ENCODE results near the gene C1orf226. TPM values are rescaled to one million over a fixed set of nuclear protein-coding genes. Genes with fewer than 3 reads are reported as not detected.

C1orf226 gene
- total and polyA plus RNA-seq, 9 of the 15 experiments (the other 6 are each of a cell fraction or from before 2014, with no cell fraction given): 0.10 to 1.4 (median 0.47) TPM

GRCh38 chr1:162397039-162397448 is 15.5 kb downstream of the C1orf226 start (continued):
- TF ChIP-seq SNIP1 (IDR thresholded peaks at IDR 0.05; ENCODE audit: low read depth) (no peak), ZNF143 (CRISPR knock-in tag; IDR thresholded peaks at IDR 0.05) (no peak), WHSC1 (IDR thresholded peaks at IDR 0.05; ENCODE audit: low read length) (no peak), HIVEP1 (CRISPR knock-in tag; IDR thresholded peaks at IDR 0.05) (no peak), BRF1 (IDR thresholded peaks at IDR 0.05; ENCODE audit: borderline replicate concordance, extremely low read depth, insufficient read length) (no peak), FOXP1 (CRISPR knock-in tag; IDR thresholded peaks at IDR 0.05) (no peak), KLF1 (tag; IDR thresholded peaks at IDR 0.05) (no peak), U2AF2 (optimal IDR thresholded peaks at IDR 0.05; ENCODE audit: low read depth, low read length) (no peak), DPF2 (IDR thresholded peaks at IDR 0.05) (peak; percentile 89), ATF2 (CRISPR knock-in tag; IDR thresholded peaks at IDR 0.05) (no peak), SOX6 (IDR thresholded peaks at IDR 0.05) (peak; percentile 88), THRAP3 (IDR thresholded peaks at IDR 0.05; ENCODE audit: borderline replicate concordance) (no peak), SAFB2 (IDR thresholded peaks at IDR 0.05; ENCODE audit: borderline replicate concordance, low read depth, low read length, severe bottlenecking) (no peak), RAD21 (CRISPR knock-in tag; conservative IDR thresholded peaks at IDR 0.05 in 1 of 2, IDR thresholded peaks at IDR 0.05 in 1 of 2) (peak; percentile 32 to 60), HDAC3 (IDR thresholded peaks at IDR 0.05; ENCODE audit: borderline replicate concordance, partially characterized antibody) (no peak), SP2 (IDR thresholded peaks at IDR 0.05; ENCODE audit: extremely low read depth, low read depth, low read length, poor library complexity, severe bottlenecking) (no peak), HDAC6 (IDR thresholded peaks at IDR 0.05; ENCODE audit: low read depth, low read length) (no peak), SRSF3 (IDR thresholded peaks at IDR 0.05; ENCODE audit: insufficient read depth, low read length) (no peak), SIN3B (IDR thresholded peaks at IDR 0.05; ENCODE audit: low read depth) (no peak), NR4A1 (CRISPR knock-in tag; IDR thresholded peaks at IDR 0.05) (no peak), NR4A1 (tag; IDR thresholded peaks at IDR 0.05) (no peak), ATF7 (IDR thresholded peaks at IDR 0.05) (no peak)
- TF ChIP-seq, protein P1, sequence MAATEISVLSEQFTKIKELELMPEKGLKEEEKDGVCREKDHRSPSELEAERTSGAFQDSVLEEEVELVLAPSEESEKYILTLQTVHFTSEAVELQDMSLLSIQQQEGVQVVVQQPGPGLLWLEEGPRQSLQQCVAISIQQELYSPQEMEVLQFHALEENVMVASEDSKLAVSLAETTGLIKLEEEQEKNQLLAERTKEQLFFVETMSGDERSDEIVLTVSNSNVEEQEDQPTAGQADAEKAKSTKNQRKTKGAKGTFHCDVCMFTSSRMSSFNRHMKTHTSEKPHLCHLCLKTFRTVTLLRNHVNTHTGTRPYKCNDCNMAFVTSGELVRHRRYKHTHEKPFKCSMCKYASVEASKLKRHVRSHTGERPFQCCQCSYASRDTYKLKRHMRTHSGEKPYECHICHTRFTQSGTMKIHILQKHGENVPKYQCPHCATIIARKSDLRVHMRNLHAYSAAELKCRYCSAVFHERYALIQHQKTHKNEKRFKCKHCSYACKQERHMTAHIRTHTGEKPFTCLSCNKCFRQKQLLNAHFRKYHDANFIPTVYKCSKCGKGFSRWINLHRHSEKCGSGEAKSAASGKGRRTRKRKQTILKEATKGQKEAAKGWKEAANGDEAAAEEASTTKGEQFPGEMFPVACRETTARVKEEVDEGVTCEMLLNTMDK (IDR thresholded peaks at IDR 0.05; ENCODE audit: borderline replicate concordance, insufficient read depth, low read depth, low read length, poor library complexity, severe bottlenecking): peak; percentile 18
- TF ChIP-seq, protein P2, sequence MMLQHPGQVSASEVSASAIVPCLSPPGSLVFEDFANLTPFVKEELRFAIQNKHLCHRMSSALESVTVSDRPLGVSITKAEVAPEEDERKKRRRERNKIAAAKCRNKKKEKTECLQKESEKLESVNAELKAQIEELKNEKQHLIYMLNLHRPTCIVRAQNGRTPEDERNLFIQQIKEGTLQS (IDR thresholded peaks at IDR 0.05): peak; percentile 53
- TF ChIP-seq, protein P2 (CRISPR knock-in tag; conservative IDR thresholded peaks at IDR 0.05): no peak; the same call in 1 of the 2 replicates
- TF ChIP-seq, protein P3, sequence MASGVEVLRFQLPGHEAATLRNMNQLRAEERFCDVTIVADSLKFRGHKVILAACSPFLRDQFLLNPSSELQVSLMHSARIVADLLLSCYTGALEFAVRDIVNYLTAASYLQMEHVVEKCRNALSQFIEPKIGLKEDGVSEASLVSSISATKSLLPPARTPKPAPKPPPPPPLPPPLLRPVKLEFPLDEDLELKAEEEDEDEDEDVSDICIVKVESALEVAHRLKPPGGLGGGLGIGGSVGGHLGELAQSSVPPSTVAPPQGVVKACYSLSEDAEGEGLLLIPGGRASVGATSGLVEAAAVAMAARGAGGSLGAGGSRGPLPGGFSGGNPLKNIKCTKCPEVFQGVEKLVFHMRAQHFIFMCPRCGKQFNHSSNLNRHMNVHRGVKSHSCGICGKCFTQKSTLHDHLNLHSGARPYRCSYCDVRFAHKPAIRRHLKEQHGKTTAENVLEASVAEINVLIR (CRISPR knock-in tag; IDR thresholded peaks at IDR 0.05): no peak
